Measurements from ENCODE around the gene NIN. TPM values are rescaled to one million over a fixed set of nuclear protein-coding genes. Genes with fewer than 3 reads are reported as not detected.
A peak's percentile ranks its signal among the peaks of the same experiment; 100 is the strongest.

The NIN gene
- 27.1 TPM for polyA plus RNA-seq (2013, experiment 1 of 2; ENCODE audit: insufficient read length)
- 30.4 TPM for polyA plus RNA-seq (2013, experiment 2 of 2; ENCODE audit: insufficient read length)

GRCh38 chr14:50830932-50831725 lies at the start of gene NIN:
Gene NIN, minus strand, starts transcription at chr14:50831162. Its CDS starts 9,106 bp downstream, at chr14:50822056.
- DNase-seq = peak; percentile 87

DNA sequence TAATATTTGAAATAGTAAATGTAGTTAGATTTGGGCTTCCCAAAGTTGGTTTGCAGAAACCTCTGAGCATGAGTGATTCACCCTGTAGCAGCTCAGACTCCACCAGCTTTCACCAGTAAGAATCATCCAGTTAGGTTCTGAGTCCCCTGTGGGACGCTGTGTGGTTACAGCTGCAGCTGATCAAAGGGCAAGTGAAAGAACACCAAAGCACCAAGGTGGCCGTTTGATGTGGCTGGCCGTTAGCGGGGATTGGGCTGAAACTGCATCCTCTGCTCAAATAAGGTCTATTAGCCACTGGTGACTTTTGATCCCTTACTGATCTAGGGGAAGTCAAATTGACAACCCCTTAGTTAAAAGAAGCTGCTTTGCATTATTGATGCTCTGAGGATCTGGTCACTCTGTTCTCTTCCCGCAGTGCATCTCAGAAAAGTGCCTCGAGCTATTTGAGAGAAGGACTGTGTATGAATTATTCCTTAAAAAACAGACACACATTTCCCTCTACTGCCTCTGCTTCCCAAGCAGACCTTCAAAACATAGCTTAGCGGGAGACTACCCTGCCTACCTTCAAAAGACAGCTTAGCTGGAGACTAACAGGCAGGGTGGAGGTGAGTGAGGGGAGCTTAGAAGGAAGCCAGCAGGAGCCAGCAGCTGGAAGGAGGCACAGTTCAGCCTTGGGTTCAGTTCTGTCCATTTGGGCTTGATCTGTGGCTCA lies 44.6 kb upstream of the NIN start:
- DNase-seq = peak; percentile 18

DNA sequence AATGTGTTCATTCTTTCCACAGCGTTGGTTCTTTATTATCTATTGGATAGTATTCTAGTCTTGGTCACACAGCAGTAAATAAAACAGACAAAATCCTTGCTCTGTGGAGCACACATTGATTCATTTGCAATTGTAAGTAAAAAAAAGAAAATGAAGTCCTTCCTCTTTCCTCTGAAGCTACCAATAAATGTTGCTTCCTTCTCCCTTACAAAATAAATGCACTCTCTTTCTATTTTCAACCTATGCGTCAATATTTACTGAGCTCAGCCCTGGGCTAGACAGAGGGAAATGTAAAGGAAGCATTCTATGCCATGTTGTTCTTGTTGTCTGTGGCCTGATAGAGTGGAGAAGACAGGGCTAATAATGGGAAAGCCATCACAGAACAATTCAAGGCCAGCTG lies 43.8 kb upstream of the NIN start:
- DNase-seq = no peak

- no peak for DNase-seq
These were observed 41.2 kb upstream of the NIN start, which contains the start of gene ABHD12B for GRCh38 chr14:50871914-50872732. Gene ABHD12B, plus strand, starts transcription at chr14:50872053. Its CDS starts 122 bp downstream, at chr14:50872175.

- DNase-seq = no peak
These were observed 40.3 kb upstream of the NIN start for GRCh38 chr14:50871228-50871627.

DNA sequence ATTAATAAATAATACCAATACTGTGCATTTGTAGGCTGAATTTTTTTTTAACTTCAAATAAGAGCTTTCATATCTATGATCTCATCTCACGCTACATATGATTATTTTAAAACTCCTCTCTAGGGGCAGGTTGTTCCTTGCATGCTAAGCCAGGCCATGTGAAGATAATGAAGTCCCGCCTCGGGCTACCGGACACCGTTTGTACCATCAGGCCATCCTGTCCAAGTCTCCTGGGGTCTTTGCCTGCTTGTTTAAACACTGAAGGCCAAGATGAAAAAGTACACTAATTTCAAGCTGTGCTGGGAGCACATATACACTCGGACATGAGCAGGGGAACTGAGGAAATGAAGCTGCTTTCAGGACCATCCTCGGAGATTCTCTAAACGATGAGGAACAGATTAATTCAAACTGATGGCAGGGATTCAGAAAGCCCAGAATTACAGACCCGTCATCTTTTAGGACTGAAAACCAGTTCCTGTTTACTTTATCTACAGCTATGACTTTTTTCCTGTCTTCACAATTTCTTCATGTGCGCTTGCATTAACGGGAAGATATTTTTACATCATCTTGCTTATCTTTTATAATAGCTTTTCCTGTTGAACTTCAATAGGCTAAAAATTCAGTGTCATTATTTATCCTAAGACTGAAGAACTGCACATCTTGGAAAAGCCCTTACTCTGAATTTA lies 34.6 kb upstream of the NIN start:
- no peak for DNase-seq

GRCh38 chr14:50864946-50865345 lies 34.0 kb upstream of the NIN start:
- DNase-seq = no peak

DNA sequence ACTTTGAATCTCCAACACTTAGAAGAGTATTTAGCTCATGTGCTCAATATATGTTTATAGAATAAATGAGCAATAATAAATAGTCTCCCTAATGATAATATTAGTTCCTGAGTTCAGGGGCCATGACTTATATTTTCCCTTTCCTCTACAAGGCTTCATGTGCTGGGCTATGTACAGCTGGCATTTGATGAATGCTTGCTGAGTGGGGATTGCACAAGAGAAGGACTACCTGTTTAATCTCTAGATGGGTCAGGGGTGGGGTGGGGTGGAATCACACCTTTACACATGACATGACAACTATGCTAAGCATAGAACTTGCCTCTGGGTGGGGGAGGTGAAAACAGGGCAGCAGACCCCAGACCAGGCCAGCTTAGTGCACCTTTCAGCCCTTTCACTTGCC lies 33.3 kb upstream of the NIN start:
- DNase-seq = no peak

DNA sequence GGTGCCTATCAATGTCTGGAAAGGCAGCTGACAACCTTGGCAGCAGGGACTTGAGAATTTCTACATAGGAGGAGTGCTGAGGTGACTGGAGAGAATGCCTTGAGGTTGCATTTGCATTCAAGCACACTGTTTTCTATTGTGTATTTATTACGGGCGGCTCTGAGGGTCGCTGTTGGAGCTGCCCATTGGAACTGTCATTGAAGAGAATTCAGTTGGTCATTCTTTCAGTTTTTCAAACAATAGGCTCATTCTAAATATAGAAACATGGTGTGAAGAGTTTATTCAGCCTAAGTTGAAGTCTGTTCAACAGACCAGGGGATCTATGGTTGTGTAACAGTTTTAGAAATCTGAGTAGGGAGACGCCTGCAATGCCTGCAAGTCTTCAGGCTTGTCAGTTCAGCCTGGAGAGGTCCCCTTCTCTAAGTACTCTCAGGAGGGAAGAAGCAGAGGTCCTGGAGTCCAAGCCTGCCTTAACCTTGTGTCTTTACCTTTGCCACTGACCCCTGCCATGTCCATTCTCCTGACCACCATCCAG lies 31.1 kb upstream of the NIN start:
- no peak for DNase-seq

- DNase-seq = peak; percentile 84
These were observed 29.6 kb upstream of the NIN start for GRCh38 chr14:50860478-50861086.

DNA sequence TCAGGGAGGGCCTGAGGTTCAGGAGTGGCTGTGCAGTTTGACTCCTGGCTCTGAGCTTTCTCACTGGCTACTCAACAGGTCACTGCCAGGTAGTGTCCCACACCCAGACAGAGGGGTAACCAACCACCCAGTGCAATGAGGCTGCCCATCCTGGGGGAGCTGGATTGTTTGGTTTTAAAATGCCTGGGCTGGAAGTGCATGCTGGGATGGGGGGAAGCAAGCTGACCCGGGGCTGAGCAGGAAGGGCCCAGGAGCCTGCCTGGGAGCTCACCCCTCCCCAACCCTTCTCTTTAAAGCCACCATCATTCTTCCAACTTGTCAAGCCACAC lies 28.3 kb upstream of the NIN start:
- no peak for DNase-seq

DNA sequence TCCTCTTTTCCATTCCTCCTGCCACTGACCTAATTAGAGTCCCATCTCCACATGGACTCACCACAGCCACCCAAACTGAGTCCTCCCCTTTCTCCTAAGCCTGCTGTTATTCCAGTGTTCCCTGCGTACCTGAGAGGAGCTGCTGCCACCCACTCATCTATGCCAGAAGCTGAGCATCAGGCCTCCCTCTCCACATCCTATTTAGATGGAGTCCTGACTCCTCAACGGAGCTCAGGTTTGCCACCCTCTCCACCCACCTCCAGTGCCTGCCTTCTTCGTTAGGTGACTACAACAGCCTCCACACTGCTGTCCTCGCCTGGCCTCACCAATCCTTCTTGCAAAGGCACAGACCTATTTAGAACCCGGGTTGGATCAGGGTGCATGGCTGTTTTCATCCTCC lies 25.7 kb upstream of the NIN start:
- DNase-seq = no peak

DNA sequence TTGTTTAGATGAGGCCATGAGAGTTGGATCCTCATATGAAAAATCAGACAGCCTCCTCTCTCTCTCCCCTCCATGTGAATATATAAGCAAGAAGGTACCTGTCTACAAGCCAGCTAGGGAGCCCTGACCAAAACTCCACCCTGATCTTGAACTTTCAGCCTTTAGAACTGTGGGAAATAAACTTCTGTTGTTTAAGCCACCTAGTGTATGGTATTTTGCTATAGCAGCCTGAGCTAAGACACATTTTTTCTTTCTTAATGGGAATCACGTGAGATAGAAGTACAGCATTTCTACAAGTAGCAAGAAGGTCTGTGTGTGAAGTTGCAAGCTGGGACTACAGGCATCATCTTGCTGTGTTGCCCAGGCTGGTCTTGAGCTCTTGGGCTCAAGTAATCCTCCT lies 24.6 kb upstream of the NIN start:
- peak; percentile 47 for DNase-seq

DNA sequence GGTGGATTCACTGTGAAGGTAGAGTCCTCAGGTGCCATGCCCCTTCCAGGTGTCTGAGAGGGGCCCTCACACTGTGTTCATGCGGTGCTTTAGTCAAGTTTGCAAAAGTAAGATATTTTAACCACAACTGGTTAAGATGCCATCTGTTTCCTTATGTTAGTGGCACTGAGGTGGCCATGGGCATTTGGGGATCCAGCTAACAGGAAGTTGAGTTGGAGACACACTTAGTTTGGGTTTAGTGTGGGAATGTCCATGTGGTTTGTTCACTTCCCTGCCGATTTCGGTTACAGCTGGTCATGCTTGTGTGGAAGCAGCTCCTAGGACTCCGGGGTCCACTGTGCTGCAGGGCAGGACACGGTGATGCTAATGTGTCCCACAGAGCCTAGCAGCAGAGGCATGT lies 23.6 kb upstream of the NIN start:
- no peak for DNase-seq

GRCh38 chr14:50853891-50854290 lies 22.9 kb upstream of the NIN start:
- DNase-seq = no peak

- DNase-seq = peak; percentile 95
These were observed 15.4 kb upstream of the NIN start for GRCh38 chr14:50846226-50846880.

GRCh38 chr14:50845166-50845565 lies 14.2 kb upstream of the NIN start:
- DNase-seq = no peak

GRCh38 chr14:50844391-50844790 lies 13.4 kb upstream of the NIN start:
- peak; percentile 46 for DNase-seq

GRCh38 chr14:50839691-50840090 lies 8.7 kb upstream of the NIN start:
- DNase-seq = no peak

- no peak for DNase-seq
These were observed 8.1 kb upstream of the NIN start for GRCh38 chr14:50839048-50839447.

- no peak for DNase-seq
These were observed 7.0 kb upstream of the NIN start for GRCh38 chr14:50837850-50838470.
